ENCODE measurements around the gene LIMK1.

The LIMK1 gene

DNA sequence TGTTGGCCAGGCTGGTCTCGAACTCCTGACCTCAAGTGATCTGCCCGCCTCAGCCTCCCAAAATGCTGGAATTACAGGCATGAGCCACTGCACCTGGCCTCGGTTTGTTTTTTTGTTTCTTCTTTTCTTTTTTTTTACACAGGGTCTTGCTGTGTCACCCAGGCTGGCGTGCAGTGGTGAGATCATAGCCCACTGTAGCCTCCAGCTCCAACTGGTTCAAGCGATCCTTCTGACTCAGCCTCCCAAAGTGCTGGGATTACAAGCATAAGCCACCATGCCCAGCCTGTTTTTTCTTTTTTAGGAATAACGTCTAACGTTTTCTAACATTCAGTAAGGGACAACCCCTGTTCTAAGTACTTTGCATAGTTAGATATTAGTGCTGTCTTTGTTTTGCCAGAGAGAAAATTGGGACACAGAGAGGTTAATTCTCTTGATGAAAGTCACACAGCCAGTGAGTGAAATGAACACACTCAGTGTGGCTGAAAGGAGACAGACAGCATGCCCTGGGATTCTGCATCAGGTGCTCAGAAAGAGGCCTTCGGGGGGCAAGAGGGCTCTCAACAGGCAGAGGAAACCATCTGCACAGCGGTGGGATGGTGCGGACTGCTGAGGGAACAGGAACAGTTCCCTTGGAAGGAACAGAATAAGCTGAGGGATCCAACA, 4.3 kb downstream of the LIMK1 start:
- peaks cover 14% of the 10 kb centered on the region; the same call in 1 of the 2 replicates for H3K4me1 ChIP-seq (ENCODE audit: control insufficient read depth, insufficient read depth, low read length)
- H3K36me3 ChIP-seq (ENCODE audit: control insufficient read depth, insufficient read depth, low read length), result peaks cover 34% of the 10 kb centered on the region
- H3K27me3 ChIP-seq (ENCODE audit: control insufficient read depth, insufficient read depth, low read length), result no peaks in the 10 kb centered on the region
- H3K9ac ChIP-seq (ENCODE audit: low read depth, low read length), result no peak overlapping the region
- no peak overlapping the region for H3K4me3 ChIP-seq (ENCODE audit: low read depth, low read length)
- no peak overlapping the region for H3K27ac ChIP-seq (ENCODE audit: low read depth, low read length)
- no peaks in the 10 kb centered on the region for H3K9me3 ChIP-seq (ENCODE audit: control insufficient read depth, insufficient read depth, low read length)

DNA sequence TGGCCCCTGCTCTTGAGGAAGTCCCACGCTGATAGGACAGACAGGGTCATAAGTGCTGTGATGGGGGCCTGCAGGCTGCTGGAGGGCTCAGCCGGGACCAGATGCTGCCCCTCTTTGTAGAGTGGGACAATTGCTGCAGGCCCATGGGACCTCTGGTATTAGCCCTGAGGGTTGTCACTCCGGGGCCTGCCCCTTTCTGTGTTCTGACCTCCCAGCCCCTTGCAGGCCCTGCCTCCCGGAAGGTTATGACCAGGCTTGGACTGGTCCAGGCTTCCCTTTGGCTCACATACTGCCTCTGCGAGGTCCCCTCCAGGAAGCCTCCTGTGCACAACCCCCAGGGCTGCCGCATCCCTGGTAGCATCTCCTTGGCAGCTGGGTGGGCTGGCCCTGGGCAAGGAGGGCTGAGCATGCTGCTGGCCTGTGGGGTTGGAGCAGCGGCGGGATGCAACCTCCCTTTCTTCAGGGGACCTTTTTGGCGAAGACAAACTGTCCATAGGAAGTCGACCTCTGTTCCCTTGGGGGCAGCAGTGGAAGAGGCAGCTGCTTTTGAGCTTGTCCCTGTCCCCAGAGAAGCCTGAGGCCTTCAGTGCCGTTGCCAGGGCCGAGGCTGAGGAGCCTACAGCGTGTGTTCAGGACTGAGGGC, 8.8 kb downstream of the LIMK1 start:
- Histone ChIP-seq H3K27ac (ENCODE audit: low read depth, low read length) (peak overlapping the region; percentile 40), H3K27me3 (ENCODE audit: control insufficient read depth, insufficient read depth, low read length) (no peaks in the 10 kb centered on the region), H3K36me3 (ENCODE audit: control insufficient read depth, insufficient read depth, low read length) (peaks cover 29% of the 10 kb centered on the region), H3K9ac (ENCODE audit: low read depth, low read length) (no peak overlapping the region), H3K4me1 (ENCODE audit: control insufficient read depth, insufficient read depth, low read length) (peaks cover 28% of the 10 kb centered on the region), H3K4me3 (ENCODE audit: low read depth, low read length) (no peak overlapping the region), H3K9me3 (ENCODE audit: control insufficient read depth, insufficient read depth, low read length) (no peaks in the 10 kb centered on the region)

DNA sequence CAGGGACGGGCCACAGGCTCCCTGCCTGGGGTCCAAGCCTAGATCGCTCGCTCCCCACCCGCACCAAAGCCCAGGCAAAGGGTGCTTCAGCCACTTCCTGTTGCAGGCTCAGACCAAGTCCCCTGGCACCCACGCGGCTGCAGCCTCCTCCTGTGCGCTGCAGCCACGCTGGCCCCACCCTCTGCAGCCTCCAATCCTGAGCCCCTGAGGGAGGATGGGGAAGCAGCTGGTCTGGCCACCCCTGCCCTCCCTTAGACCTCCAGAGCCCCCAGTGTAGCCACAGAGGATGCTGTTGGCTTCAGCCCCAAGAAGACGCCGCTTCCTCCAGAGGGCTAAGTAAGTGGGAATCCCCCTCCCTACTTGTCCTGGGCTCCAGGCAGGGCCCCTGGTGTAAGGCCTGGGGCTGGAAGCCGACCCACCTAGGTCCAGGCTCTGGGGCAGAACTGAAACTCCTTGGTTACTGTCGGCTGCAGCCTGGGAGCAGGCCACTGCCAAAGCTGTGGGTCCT, 9.4 kb downstream of the LIMK1 start:
- H3K36me3 ChIP-seq (ENCODE audit: control insufficient read depth, insufficient read depth, low read length), result peaks cover 31% of the 10 kb centered on the region
- H3K4me3 ChIP-seq (ENCODE audit: low read depth, low read length), result no peak overlapping the region
- no peak overlapping the region for H3K9ac ChIP-seq (ENCODE audit: low read depth, low read length)
- peaks cover 28% of the 10 kb centered on the region for H3K4me1 ChIP-seq (ENCODE audit: control insufficient read depth, insufficient read depth, low read length)
- no peaks in the 10 kb centered on the region for H3K27me3 ChIP-seq (ENCODE audit: control insufficient read depth, insufficient read depth, low read length)
- peaks cover 6% of the 10 kb centered on the region; the same call in 1 of the 2 replicates for H3K9me3 ChIP-seq (ENCODE audit: control insufficient read depth, insufficient read depth, low read length)
- peak overlapping the region; percentile 97 for H3K27ac ChIP-seq (ENCODE audit: low read depth, low read length)

DNA sequence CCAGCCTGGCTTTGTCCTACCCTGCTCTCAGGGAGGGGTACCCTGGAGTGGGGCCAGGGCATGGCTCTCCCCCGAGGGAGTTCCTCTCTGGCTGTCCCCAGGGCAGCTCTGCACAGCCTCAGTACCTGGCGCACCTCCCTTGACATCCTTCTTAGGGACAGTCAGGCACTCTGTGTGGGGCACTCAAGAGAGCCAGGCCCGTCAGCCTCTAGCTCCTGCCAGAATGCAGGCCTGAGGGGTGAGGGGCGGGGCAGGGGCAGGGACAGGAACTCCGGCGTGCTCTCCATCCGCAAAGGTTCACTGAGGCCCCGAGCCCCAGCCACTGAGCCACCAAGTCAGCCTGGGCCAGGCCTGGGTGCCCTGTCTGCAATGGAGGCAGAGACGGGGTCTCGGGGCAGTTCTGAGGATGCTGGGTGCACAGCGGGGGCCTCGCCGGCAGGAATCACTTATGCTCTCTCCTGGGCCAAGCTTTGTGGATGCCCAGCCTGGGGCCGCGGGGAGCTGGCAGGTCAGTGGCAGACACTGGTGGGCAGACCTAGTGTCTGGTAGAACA, 10.1 kb downstream of the LIMK1 start:
- H3K27me3 ChIP-seq (ENCODE audit: control insufficient read depth, insufficient read depth, low read length), result no peaks in the 10 kb centered on the region
- H3K27ac ChIP-seq (ENCODE audit: low read depth, low read length), result peak overlapping the region; percentile 97
- peaks cover 6% of the 10 kb centered on the region; the same call in 1 of the 2 replicates for H3K9me3 ChIP-seq (ENCODE audit: control insufficient read depth, insufficient read depth, low read length)
- H3K4me1 ChIP-seq (ENCODE audit: control insufficient read depth, insufficient read depth, low read length), result peaks cover 28% of the 10 kb centered on the region
- H3K4me3 ChIP-seq (ENCODE audit: low read depth, low read length), result peak overlapping the region; percentile 52
- H3K36me3 ChIP-seq (ENCODE audit: control insufficient read depth, insufficient read depth, low read length), result peaks cover 31% of the 10 kb centered on the region
- peak overlapping the region; percentile 42 for H3K9ac ChIP-seq (ENCODE audit: low read depth, low read length)

DNA sequence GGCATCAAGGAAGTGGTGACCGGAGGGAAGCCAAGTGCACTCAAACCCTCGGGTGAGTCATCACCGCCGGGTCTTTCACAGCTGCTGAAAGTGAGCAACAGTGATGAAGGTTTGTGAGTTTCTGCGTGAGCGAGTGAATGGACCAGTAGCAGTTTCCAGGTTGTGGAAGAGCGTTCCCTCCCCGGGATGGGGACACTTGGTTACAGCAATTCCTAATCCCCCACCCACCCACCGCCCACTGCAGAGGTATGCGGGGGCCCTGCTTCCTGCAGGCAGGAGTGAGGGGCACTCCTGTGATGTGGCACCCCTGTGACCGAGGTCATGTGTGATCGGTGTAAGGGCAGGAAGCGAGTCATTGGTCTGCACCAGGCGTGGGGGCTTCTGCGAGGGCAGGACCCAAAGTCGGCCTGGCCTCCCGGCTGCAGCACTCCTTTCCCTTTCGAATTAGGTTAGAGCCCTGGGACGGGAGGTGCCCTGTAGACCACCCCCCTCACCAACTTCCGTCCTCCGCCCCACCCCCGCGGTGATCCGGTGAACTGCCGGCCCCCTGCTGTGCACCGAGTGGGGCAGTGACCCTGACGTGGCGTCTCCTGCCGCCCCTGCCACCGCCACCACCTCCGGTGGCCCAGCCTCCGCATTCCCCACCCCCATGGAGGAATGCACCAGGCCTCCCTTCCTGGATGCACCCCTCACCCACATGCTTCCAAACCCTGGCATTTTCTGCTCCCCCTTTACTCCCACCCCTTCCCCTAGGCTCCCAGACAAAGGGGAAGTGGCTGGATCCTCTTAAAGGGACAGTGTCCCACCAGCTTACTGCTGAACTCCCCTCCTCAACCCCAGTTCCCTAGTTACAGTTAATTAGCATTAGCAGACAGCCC, 10.9 kb downstream of the LIMK1 start:
- no peaks in the 10 kb centered on the region for H3K27me3 ChIP-seq (ENCODE audit: control insufficient read depth, insufficient read depth, low read length)
- H3K4me1 ChIP-seq (ENCODE audit: control insufficient read depth, insufficient read depth, low read length), result peaks cover 28% of the 10 kb centered on the region
- H3K4me3 ChIP-seq (ENCODE audit: low read depth, low read length), result peak overlapping the region; percentile 52
- peak overlapping the region; percentile 97 for H3K27ac ChIP-seq (ENCODE audit: low read depth, low read length)
- peaks cover 6% of the 10 kb centered on the region; the same call in 1 of the 2 replicates for H3K9me3 ChIP-seq (ENCODE audit: control insufficient read depth, insufficient read depth, low read length)
- peaks cover 31% of the 10 kb centered on the region for H3K36me3 ChIP-seq (ENCODE audit: control insufficient read depth, insufficient read depth, low read length)
- H3K9ac ChIP-seq (ENCODE audit: low read depth, low read length), result peak overlapping the region; percentile 42

DNA sequence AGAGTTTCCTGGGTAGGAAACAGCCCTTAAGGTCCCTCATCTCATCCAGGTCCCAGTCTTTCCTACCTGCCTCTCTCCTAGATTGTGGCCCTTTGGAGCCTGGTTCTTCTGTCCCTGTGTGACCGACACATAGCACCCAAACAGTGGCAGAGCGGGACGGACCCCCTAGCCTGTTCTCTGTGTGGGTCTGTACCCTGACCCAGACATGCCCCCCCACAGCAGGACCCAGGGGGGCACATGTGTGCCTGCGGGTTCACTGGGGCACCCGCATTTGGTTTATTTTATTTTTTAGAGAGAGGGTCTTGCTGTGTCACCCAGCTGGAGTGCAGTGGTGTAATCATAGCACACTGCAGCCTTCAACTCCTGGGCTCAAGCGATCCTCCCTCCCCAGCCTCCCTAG, 11.5 kb downstream of the LIMK1 start:
- H3K4me1 ChIP-seq (ENCODE audit: control insufficient read depth, insufficient read depth, low read length), result peaks cover 28% of the 10 kb centered on the region
- H3K9ac ChIP-seq (ENCODE audit: low read depth, low read length), result no peak overlapping the region
- peak overlapping the region; percentile 97 for H3K27ac ChIP-seq (ENCODE audit: low read depth, low read length)
- peaks cover 6% of the 10 kb centered on the region; the same call in 1 of the 2 replicates for H3K9me3 ChIP-seq (ENCODE audit: control insufficient read depth, insufficient read depth, low read length)
- H3K27me3 ChIP-seq (ENCODE audit: control insufficient read depth, insufficient read depth, low read length), result no peaks in the 10 kb centered on the region
- no peak overlapping the region for H3K4me3 ChIP-seq (ENCODE audit: low read depth, low read length)
- peaks cover 34% of the 10 kb centered on the region for H3K36me3 ChIP-seq (ENCODE audit: control insufficient read depth, insufficient read depth, low read length)

DNA sequence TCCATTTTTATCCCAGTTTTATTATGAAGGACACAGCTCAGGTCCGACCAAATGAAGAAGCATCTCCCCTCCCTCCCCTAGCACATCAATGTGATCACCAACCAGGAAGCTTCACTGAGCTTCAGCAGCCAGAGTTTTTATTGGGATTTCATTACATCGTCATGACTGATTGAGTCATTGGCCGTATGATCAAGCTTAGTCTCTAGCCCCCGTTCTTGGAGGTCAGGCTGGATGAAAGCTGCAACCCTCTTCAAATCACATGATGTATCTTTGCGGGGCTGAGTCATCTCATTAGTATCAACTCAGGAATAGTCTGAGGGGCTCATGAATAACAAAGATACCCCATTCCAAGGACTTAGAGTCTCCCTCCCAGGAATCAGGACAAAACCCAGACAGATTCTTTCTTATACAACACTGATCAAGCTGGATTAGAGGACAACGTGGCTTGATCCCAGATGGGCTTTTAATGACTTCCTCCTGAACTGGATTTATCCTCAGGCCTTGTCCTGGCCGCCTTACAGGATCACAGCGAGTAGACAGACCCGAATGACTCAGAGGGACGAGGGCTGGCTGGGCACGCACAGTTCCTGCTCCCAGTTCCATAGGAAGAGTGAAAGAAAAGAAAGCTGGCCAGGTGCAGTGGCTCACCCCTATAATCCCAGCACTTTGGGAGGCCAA, 14.5 kb downstream of the LIMK1 start:
- Histone ChIP-seq H3K27ac (ENCODE audit: low read depth, low read length) (peak overlapping the region; percentile 36), H3K4me1 (ENCODE audit: control insufficient read depth, insufficient read depth, low read length) (peaks cover 18% of the 10 kb centered on the region), H3K36me3 (ENCODE audit: control insufficient read depth, insufficient read depth, low read length) (peaks cover 51% of the 10 kb centered on the region)

DNA sequence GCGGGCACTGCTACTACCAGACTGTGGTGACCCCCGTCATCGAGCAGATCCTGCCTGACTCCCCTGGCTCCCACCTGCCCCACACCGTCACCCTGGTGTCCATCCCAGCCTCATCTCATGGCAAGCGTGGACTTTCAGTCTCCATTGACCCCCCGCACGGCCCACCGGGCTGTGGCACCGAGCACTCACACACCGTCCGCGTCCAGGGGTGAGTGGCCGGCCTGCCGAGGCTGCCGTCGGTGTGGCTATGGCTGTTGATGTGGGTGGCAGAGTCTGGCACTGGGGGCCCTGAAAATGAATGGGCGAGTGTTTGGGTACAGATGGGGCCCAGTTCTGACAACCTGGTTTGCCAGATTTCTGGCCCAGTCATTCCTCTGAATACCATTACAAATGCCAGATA, 15.4 kb downstream of the LIMK1 start:
- Histone ChIP-seq H3K36me3 (ENCODE audit: control insufficient read depth, insufficient read depth, low read length) (peaks cover 59% of the 10 kb centered on the region), H3K27me3 (ENCODE audit: control insufficient read depth, insufficient read depth, low read length) (no peaks in the 10 kb centered on the region), H3K4me1 (ENCODE audit: control insufficient read depth, insufficient read depth, low read length) (peaks cover 10% of the 10 kb centered on the region), H3K4me3 (ENCODE audit: low read depth, low read length) (no peak overlapping the region), H3K9ac (ENCODE audit: low read depth, low read length) (no peak overlapping the region), H3K27ac (ENCODE audit: low read depth, low read length) (no peak overlapping the region), H3K9me3 (ENCODE audit: control insufficient read depth, insufficient read depth, low read length) (peaks cover 6% of the 10 kb centered on the region; the same call in 1 of the 2 replicates)

More for the DNA sequence above, 14.5 kb downstream of the LIMK1 start:
- H3K4me3 ChIP-seq (ENCODE audit: low read depth, low read length), result no peak overlapping the region
- H3K9me3 ChIP-seq (ENCODE audit: control insufficient read depth, insufficient read depth, low read length), result peaks cover 6% of the 10 kb centered on the region; the same call in 1 of the 2 replicates
- H3K9ac ChIP-seq (ENCODE audit: low read depth, low read length), result no peak overlapping the region
- H3K27me3 ChIP-seq (ENCODE audit: control insufficient read depth, insufficient read depth, low read length), result no peaks in the 10 kb centered on the region

DNA sequence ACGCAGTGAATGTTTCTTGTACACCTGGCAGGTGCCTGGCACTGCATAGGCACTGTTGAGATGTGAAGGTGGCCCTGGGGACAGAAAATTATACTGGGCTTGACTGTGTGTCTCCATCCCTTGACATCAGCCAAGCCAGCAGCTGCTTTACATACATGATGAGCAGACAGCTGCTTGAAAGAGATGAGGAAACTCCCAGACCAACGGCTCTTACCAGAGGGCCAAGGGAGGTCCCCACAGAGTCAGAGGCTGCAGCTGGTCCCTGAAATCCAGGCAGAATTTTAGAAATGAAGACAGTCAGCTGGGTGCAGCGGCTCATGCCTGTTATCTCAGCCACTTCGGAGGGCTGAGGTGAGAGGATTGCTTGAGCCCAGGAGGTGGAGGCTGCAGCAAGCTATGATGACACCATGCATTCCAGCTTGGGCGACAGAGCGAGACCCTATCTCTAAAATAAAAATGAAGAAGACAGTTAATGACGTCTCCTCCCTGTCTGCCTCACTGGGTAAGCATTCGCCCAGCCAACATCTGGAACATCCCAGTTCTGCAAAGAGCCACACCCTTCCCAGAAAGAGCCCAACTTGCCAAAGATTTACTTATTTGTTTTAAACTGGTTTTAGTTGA, 17.6 kb downstream of the LIMK1 start:
- Histone ChIP-seq H3K27ac (ENCODE audit: low read depth, low read length) (no peak overlapping the region), H3K9me3 (ENCODE audit: control insufficient read depth, insufficient read depth, low read length) (peaks cover 6% of the 10 kb centered on the region; the same call in 1 of the 2 replicates), H3K9ac (ENCODE audit: low read depth, low read length) (no peak overlapping the region), H3K36me3 (ENCODE audit: control insufficient read depth, insufficient read depth, low read length) (peaks cover 74% of the 10 kb centered on the region), H3K4me1 (ENCODE audit: control insufficient read depth, insufficient read depth, low read length) (no peaks in the 10 kb centered on the region), H3K4me3 (ENCODE audit: low read depth, low read length) (no peak overlapping the region), H3K27me3 (ENCODE audit: control insufficient read depth, insufficient read depth, low read length) (no peaks in the 10 kb centered on the region)

Measured in HUES48 (cell line).